ENCODE data around the gene C11orf24.
"Not testable (repeated sequence)": the region's sequence is repeated elsewhere in the genome, so short reads cannot be mapped to it uniquely, and the experiment has no call there.

The C11orf24 gene

DNA sequence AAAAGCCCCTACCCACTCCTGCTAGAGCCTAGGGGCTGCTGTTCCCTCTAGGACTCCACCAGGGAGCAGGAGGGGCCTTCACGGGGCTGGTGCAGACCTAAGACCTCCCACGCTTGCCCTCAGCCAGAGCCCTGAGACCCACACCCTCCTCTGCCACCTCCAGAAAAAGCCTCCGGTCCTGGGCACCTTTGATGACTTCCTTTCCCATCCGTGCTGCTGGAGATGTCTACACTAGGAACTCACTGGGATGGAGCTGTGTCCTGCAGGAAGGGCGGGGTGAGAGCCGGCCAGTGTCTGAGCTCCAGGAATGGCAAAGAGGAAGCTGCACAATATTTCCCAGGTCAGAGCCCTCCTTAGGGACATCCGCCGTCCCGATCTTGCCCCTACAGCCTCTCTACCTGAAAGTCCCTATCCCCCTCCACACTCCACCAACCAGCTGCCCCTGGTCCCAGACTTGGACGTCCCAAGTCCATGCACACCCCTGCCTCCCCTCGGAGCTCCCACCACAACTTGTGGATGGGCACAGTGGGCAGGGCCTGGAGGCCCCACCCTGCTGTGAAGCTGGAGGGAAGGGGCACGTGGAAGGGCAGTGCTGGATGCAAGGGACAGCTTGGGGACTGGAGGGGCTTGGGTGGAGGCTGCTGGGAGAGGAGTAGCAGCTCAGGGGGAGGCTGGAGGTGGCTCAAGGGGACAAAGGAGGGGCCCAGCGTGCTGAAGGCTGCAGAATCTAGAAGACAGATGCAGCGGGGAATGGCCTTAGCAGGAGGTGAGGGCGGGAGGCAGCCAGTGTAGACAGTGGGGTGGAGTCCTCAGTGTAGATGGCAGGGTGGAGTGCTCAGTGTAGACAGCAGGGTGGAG lies 27.1 kb upstream of the C11orf24 start:
- no peak for DNase-seq

DNA sequence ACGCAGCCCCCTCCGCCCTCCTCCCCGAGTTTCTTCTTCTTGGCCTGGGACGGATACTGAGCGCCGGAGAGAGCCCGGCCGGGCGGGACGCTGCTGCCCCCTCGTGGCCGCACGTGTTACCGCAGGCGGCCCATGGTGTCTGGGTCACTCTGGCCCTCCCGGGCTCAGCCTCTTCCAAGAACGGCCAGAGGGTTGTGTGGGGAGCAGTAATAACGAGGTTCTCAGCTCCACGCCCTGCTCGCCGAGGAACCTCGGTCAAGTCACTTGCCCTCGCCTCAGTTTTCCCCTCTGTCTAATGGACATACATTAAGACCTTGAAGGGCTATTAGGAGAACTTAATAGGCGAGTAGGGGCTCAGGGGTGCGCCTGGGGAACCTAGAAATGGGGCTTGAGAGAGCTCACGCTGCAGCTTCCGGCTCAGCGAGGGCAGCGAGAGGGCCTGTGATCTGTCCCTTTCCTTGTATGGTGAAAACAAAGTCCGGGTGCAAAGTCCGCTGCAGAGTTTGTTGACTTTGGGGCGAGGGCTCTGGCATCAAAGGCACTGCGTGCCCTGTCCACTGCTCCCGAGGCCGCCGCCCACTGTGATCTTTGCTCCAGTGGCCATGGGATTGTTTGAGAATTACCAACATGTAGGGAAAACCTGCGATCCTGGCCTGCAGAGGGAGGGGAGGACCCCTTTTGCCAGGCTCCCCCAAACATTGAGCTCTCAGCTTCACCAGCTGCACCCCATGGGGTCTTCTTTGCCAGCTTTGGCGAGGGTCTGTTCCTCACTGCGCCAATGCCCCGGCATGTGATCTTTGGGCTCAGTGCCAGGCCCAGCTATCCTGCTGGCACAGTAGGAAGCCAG lies 26.3 kb upstream of the C11orf24 start:
- peak; percentile 62 for DNase-seq

DNA sequence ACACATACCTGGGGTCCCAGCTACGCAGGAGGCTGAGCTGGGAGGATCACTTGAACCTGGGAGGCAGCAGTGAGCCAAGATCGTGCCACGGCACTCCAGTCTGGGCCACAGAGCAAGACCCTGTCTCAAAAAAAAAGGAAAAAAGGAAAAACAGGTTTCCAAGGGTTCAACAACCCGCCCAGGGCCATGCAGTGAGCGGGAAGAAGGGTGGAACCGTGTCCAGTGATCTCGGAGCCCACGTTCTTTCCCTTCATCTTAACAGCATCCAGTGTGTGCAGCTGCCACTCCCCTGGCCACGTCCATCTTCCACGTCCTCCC lies 25.7 kb upstream of the C11orf24 start:
- no peak for DNase-seq

DNA sequence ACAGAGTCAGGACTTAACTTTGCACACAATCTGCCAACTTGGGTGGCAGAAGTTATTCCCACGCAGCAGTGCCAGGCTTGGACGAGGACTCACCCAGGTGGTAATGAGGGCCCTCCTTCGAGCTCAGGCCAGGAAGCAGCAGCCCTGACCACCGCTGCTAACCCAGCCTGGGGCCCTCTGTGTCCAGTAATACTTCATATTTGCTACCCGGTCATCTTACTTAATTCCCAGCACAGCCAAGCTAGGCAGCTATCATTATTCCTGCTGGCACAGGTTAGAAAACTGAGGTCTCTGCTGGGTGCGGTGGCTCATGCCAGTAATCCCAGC lies 25.2 kb upstream of the C11orf24 start:
- no peak for DNase-seq

DNA sequence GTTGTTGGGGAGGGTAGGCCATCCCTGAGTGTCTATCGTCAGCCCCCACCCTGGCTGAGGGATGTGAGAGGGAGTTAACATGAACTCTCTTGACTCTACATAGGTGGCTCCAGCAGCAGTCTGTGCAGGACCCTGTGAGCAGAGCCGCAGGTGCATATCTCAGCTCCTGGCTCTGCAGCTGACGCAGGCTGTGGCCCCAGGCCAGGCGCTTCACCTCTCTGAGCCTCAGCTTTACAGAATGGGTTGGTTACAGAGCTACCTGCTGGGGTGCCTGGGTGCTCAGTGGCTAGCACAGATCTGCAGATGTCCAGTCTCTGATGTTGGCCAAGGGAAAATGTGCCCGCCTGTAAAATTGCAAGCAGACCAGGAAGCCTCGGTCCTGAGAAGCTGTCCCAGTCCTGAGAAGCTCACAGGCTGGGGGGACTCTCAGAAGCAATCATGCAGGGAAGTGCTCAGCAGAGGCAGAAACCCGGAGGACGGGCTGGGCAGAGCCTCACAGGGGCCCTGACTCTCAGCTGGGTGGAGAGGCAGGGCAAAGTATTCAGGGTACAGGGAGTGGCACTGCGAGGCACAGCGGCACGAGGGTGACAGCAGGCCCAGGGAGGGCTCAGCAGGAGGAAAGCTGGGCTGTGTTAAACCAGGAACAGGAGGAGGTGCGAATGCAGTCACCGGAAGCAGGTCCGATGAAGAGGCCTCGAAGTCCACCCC lies 24.7 kb upstream of the C11orf24 start:
- no peak for DNase-seq

DNA sequence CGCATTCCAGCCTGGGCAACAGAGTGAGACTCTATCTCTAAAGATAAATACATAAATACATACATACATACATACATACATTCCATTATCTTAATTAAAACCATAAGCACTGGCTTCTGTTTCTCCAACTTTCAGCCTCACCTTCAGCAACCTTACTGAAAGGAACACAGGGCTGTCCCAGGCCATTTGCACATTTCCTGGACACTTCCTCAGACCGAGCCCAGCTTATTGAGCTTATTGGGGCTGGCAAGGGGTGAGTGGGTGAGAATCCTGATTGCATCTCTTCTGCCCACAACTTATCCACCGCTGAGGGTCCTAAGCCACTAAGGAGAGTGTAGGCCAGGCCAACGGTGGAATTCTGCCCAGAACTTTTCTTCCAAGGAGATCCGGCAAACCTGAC lies 24.2 kb upstream of the C11orf24 start:
- DNase-seq: no peak

DNA sequence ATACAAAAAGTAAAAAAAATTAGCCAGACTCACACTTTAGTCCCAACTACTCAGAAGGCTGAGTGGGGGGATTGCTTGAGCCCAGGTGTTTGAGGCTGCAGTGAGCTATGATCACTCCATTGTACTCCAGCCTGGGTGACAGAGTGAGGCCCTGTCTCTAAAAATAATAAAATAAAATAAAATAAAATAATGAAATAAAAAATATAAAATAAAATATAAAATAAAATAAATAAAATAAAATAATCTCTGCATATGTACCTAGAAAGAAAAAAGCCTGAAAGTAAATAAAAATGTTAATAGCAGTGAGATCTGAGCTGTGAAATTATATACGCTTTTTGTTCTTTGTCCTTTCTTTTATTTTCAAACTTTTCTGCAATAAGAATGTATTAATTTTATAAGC lies 23.5 kb upstream of the C11orf24 start:
- DNase-seq: no peak

DNA sequence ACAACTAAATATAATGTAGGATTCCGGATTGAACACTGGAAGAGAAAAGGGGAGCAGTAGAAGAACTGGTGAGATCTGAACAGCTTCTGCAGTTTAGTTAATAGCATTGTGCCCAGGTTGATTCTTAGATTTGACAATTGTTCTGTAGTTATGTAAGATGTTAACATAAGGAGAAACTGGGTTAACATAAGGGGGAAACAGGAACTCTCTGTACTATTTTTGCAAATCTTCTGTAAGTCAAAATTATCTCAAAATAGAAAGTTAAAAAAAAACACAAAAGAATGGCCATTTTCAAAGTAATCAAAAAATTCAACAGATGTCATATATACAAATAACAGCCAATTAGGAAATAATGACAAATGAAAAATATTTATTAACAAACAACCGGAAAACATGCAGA lies 21.9 kb upstream of the C11orf24 start:
- DNase-seq: no peak

DNA sequence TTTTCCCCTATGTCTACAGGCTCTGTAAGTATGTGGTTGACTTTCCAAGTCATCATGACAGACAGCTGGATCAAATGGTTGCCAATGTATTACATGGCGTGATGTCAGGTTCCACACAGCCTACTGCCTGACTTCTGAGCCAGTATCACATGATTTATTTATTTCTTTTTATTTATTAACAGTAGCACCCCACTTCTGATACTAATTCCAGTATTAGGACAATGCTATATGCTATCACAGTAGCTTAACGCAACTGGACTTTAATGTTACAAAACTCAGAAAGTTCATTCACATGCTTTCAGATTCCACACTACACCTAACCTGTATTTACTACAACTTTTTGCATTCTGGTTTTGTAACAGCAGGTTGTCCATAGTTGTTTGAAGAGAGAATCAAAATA lies 17.7 kb upstream of the C11orf24 start:
- no peak for DNase-seq

DNA sequence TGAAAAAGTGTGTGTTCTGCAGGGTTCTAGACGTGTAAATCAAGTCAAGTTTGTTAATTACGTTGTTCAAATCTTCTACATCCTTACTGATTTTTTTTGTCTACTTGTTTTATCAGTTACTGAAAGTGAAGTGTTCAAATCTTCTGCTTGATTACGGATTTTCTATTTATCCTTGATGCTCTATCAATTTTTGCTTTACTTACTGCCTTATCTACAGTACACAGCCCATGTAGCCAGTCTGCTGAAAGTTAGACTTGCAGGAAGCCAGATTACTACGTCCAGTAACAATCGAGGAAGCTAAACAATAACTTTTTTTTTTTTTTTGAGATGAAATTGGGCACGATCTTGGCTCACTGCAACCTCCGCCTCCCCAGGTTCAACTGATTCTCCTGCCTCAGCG lies 15.6 kb upstream of the C11orf24 start:
- no peak for DNase-seq

DNA sequence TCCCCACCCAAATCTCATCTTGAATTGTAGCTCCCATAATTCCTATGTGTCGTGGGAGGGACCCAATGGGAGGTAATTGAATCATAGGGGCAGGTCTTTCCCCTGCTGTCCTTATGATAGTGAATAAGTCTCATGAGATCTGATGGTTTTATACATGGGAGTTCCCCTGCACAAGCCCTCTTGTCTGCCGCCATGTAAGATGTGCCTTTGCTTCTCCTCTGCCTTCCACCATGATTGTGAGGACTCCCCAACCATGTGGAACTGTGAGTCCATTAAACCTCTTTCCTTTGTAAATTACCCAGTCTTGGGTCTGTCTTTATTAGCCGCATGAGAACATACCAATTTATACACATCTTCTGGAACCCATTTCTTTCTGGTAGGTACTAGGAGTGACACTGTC lies 12.8 kb upstream of the C11orf24 start:
- DNase-seq: not testable (repeated sequence)

DNA sequence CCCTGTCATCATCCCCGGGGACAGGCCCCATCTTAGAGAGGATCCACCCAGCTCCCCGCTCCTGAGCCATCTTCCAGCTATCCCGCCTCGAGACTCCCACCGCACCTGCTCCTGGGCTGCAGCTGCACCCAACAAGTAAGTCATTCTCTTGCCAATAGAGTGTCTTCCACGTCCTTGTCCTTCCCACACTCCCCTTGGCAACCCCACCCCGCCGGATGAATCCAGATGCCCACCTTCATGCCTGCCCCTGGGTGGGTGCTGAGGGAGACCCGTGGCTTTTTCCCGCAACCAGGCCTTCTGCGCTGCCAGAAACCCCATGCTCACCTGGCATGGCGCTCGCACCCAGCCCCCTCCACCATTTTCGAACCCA lies 11.1 kb upstream of the C11orf24 start:
- DNase-seq: no peak

DNA sequence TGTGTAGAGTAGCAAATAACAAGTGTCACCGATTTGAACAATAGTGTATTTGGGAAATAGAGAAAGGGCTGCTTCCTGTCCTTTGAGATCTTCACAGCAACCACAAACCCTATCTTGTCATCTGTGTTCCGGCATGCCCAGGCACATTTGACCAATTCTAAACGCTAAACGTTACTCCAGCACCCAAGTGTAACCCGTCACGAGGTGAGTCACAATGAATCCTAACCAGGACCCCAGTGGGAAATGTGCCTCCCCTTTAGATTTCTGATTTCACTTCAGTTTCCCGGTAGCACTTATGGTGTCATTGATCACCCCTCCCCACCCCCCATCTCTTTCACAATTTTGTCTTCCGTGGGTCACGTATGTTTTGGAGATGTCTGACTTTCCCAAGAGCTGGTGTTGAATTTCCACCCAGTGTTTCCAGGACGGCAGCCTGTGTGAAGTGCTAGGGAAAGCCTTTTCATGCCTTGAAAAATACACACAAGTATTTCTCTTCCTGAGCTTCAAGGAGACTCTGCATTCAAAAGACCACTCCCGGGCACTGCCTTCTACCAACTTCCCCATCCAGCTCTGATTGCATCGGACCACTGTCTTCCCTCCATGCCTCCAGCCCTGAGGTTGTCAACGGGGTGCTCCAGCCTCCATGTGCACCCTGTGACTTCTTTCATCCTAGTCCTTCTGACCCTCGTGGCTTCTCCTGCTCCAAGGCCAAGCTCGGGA lies 10.5 kb upstream of the C11orf24 start:
- DNase-seq: no peak

DNA sequence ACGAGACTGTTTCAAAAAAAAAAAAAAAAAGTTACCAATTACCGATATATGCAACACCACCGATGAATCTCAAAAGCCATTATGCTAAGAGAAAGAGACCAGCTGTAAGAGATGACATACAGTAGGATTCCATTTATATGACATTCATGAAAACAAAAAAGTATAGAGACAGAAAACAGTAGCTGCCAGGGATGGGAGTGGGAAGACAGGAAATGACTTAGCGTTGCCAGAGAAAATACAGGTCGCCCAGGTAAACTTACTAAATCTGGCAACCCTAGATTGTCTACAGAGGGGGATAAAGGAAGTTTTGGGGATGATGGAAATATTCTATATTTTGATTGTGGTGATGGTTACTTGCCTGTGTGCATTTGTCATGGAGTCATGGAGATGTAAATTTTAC lies 7.9 kb upstream of the C11orf24 start:
- DNase-seq: no peak

DNA sequence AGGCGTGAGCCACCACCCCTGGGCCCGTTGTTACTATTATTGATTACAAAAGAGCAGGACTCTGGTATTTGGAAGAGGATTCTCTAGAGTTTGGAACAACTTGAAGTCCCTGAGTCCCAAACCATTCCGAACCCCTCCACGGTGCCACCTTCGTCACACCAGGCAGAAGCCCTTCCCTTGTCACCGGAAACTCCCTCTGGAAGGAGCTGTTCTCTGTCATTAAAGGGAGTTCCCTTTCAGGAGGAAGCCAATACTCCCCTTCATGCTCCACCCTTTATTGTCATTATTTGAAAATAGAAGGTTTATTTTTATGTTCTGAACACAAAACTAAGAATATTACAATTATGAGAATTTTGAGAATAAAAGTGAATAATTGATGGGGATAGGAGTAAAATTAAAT lies 5.1 kb upstream of the C11orf24 start:
- DNase-seq: no peak

DNA sequence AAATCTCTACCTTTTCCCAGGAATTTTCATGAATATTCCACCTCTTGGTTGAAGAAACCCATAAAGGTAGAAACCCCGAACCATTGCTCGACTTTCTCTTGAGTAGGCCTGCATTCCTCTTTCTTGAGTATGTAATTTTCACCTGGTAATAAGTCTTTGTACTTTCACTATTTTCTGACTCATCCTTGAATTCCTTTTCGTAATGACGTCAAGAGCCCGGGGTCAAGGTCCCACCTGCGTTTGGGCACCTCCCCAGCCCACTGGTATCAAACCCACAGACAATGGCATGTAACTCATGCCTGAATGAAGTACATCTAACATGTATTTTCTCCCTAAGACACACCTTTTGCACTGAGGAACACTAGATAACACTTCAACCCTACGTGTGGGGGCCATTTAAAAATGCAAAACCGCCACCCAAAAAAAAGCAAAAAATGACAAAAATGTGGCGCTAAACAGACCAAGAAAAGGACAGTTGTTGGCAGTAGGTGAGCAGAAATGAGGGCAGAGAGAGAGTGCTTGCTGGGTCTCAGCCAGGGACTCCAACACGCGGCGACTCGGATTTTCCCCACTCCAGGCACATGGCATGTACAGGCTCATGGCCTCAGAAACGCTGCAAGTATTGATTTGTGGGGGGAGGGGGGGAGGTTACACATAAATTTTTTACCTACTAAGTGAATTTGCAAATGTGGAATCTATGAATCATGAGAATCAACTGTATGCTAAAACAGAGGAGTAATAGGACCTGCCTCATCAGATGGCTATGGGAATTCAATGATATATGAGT lies 4.1 kb upstream of the C11orf24 start:
- DNase-seq: no peak

DNA sequence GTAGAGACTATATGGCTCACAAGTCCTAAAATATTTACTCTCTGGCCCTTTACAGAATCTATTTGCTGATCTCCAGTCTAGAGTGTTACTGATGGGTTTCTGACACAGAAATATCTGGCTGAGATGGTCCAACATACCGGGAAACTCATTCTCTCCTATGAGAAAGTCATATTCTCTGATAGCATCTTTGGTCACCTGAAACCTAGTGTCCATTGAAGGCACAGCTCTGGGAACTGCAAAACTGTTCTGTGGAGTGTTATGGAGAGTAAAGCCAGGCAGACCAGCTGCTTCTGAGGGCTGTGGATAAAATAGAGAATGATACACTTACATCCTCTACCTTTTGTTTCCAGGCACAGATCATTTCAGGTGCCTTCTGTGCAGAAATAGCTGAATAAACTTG lies 2.5 kb upstream of the C11orf24 start:
- DNase-seq: no peak

DNA sequence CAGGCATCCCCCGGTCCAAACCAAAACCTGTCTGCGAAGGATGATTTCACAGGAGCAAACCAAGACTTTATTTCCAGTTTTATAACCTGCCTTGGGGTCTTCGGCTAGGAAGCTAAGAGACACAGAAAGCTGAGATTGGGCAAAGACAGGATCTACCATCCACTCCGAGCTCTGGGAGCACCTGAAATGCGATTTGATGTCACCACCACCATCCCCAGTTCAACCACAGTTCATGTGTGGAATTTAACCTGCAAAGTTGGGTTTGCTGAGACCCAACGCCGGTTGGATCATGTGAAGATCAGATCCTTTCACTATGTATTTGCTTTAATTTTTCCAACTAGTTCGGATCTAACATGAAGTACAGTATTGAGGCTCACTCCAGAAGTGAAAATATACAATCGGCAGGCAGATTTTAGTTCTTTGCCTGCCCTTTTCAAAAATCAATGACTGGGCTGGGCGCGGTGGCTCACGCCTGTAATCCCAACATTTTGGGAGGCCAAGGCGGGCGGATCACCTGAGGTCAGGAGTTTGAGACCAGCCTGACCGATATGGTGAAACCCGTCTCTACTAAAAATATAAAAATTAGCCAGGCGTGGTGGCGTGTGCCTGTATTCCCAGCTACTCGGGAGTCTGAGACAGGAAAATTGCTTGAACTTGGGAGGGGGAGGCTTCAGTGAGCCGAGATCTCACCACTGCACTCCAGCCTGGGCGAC lies 1.4 kb upstream of the C11orf24 start:
- DNase-seq: no peak

DNA sequence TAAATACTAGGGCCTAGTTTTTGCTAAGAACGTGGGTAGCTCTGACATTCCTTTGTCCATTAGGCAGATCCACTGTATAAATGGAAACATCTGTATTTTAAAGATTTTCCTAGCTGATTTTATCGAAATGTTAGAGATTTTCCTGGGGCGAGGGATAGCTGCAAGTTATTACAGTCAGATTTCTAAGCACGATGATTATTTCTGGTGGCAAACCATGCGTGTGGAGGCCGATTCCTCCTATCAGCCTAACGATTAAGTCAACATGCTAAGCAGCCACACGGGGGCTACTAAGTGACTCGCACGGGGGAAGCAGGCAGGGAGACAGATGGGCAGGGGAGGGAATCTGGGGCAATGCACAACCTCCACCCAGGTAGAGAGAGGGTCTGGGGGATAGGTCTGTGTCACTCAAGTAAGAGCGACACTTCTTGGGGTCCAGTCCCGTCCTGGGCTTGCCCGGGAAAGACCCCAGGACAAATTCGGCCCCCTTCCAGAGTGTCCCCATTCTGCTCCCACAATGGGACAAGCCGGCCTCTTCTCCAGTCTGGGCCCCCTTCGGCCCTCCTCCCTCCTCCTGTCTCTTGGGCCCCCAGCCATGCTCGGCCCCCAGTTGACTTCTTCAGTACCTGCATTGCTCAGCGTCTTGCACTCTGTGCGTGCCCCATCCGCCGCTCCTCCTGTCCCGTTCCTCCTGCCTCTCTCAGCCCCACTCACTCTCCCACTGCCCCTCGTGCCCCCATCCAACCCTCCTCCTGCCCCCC lies 571 bp downstream of the C11orf24 start:
- peak; percentile 30 for DNase-seq

DNA sequence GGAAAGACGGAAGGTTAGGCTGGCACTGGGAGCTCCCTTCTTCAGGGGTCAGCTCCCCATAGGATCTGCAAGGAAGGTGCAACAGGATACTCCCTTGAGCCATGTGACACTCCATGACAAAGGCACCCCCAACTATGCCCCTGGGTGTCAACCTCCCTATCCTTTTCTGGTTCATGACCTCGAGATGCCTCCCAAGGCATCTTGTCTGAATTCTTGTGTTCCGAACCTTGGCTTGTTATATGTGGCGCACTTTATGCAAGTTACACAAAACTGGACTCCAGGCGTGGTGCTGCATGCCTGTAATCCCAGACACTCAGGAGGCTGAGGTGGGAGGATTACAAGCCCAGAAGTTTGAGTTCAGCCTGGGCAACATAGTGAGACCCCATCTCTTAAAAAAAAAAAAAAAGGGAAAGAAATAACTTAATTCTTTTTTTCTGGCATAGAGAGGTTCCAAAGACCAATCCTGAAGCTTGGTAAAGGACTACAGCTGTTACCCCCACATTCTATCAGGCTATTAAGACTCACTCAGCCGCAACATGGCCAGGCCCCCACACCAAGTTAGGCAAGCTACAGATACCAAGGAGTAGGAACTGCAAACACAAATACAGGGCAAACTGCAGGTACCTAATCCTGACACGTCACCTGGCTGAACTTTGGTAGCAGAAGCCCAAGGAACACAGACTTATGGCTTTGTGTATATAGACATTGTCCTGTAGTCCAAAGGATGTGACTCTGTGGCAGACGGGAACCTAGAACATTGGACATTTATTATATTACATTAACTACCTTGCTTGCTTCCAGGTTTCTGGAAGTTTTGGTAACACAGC lies 1.4 kb downstream of the C11orf24 start:
- DNase-seq: no peak
